Progenitor cell of endocrine pancreas (in vitro differentiated cells): ENCODE results near the gene PLPP6. TPM values are rescaled to one million over a fixed set of nuclear protein-coding genes. Genes with fewer than 3 reads are reported as not detected.

ENCODE experiments used
- DNase-seq: peaks from one replicate; pipeline ENCODE4 v3.0.0; 2021; ENCODE audit warnings: low spot score; ENCODE audit not compliant: unreplicated experiment
- H3K27ac Mint-ChIP-seq: 2 replicates; pipeline ENCODE4 v1.8.0; 2021; ENCODE audit warnings: mild to moderate bottlenecking, moderate library complexity, mixed read lengths
- H3K27me3 Mint-ChIP-seq: 2 replicates; pipeline ENCODE4 v1.8.0; 2021; ENCODE audit warnings: mixed read lengths
- H3K36me3 Mint-ChIP-seq: 2 replicates; pipeline ENCODE4 v1.8.0; 2022; ENCODE audit warnings: mixed read lengths; ENCODE audit not compliant: insufficient read depth
- H3K4me1 Mint-ChIP-seq: 2 replicates; pipeline ENCODE4 v1.8.0; 2021; ENCODE audit warnings: low read depth, mixed read lengths
- H3K4me3 Mint-ChIP-seq: 2 replicates; pipeline ENCODE4 v1.8.0; 2021; ENCODE audit warnings: low read depth, mild to moderate bottlenecking, moderate library complexity, mixed read lengths
- H3K9me3 Mint-ChIP-seq: 2 replicates; pipeline ENCODE4 v1.8.0; 2021; ENCODE audit warnings: low read depth, mixed read lengths
- CTCF ChIP-seq: fragments of 200-600 bp; sonication (generic); IDR thresholded peaks from one replicate; pipeline ENCODE4 v1.5.0; 2021; ENCODE audit warnings: antibody characterized with exemption, mild to moderate bottlenecking; ENCODE audit not compliant: unreplicated experiment
- total RNA-seq: library from RNA; stranded (reverse); gene quantifications from 2 replicates; pipeline ENCODE4 v1.2.1, GENCODE V29; 2021

PLPP6 gene
- total RNA-seq, 1 donor from 2014 or later = 21.2 TPM

GRCh38 chr9:4701526-4701925 lies 39.4 kb downstream of the PLPP6 start:
- H3K27ac Mint-ChIP-seq = no peak overlapping the region
- H3K4me1 Mint-ChIP-seq = peaks cover 8% of the 10 kb centered on the region
- H3K4me3 Mint-ChIP-seq = no peak overlapping the region
- H3K36me3 Mint-ChIP-seq = peaks cover 22% of the 10 kb centered on the region
- no peaks in the 10 kb centered on the region for H3K27me3 Mint-ChIP-seq
- TF ChIP-seq CTCF = no peak
- no peak for DNase-seq
- H3K9me3 Mint-ChIP-seq = no peaks in the 10 kb centered on the region

GRCh38 chr9:4704129-4704528 lies 42.0 kb downstream of the PLPP6 start:
- TF ChIP-seq CTCF = no peak
- Mint-ChIP-seq H3K27ac (no peak overlapping the region), H3K4me1 (peaks cover 6% of the 10 kb centered on the region)

GRCh38 chr9:4706021-4706420 lies 43.9 kb downstream of the PLPP6 start:
- H3K36me3 Mint-ChIP-seq = peaks cover 28% of the 10 kb centered on the region
- no peaks in the 10 kb centered on the region for H3K4me1 Mint-ChIP-seq
- no peaks in the 10 kb centered on the region for H3K27me3 Mint-ChIP-seq
- DNase-seq = no peak
- no peak for TF ChIP-seq CTCF
- peak overlapping the region; percentile 9 for H3K27ac Mint-ChIP-seq
- H3K9me3 Mint-ChIP-seq = no peaks in the 10 kb centered on the region
- no peak overlapping the region for H3K4me3 Mint-ChIP-seq

More at GRCh38 chr9:4704129-4704528, 42.0 kb downstream of the PLPP6 start:
- H3K4me3 Mint-ChIP-seq = no peak overlapping the region
- no peak for DNase-seq
- no peaks in the 10 kb centered on the region for H3K9me3 Mint-ChIP-seq
- H3K36me3 Mint-ChIP-seq = peaks cover 25% of the 10 kb centered on the region
- H3K27me3 Mint-ChIP-seq = no peaks in the 10 kb centered on the region

- no peak overlapping the region for H3K4me3 Mint-ChIP-seq
- no peaks in the 10 kb centered on the region for H3K4me1 Mint-ChIP-seq
- TF ChIP-seq CTCF = no peak
- DNase-seq = no peak
- peaks cover 20% of the 10 kb centered on the region for H3K36me3 Mint-ChIP-seq
- H3K9me3 Mint-ChIP-seq = no peaks in the 10 kb centered on the region
- H3K27ac Mint-ChIP-seq = peak overlapping the region; percentile 37
- no peaks in the 10 kb centered on the region for H3K27me3 Mint-ChIP-seq
Measured at GRCh38 chr9:4706971-4707622, 45.0 kb downstream of the PLPP6 start.

GRCh38 chr9:4709380-4709779 lies 47.3 kb downstream of the PLPP6 start:
- Mint-ChIP-seq H3K4me3 (no peak overlapping the region), H3K9me3 (peaks cover 6% of the 10 kb centered on the region), H3K36me3 (peaks cover 23% of the 10 kb centered on the region), H3K27me3 (no peaks in the 10 kb centered on the region), H3K4me1 (no peaks in the 10 kb centered on the region), H3K27ac (no peak overlapping the region)
- no peak for DNase-seq
- no peak for TF ChIP-seq CTCF
